Inflammatory macrophage (primary cell): Measurements from ENCODE around the gene GUCA1A.

Source experiments
- DNase-seq, 2 donors: peaks; one replicate each; pipeline ENCODE4 v3.0.0-alpha.2; 2020 to 2022
- total RNA-seq, 18 experiments: gene quantifications; one replicate each; lab custom pipeline; 2026; ENCODE audit warnings: mixed read lengths in 6 of 18, inconsistent platforms in 2 of 18; lab: John Stamatoyannopoulos, UW

GUCA1A gene
- 0 to 0.05 (median 0) reads per million in 18 experiments for total RNA-seq

DNA sequence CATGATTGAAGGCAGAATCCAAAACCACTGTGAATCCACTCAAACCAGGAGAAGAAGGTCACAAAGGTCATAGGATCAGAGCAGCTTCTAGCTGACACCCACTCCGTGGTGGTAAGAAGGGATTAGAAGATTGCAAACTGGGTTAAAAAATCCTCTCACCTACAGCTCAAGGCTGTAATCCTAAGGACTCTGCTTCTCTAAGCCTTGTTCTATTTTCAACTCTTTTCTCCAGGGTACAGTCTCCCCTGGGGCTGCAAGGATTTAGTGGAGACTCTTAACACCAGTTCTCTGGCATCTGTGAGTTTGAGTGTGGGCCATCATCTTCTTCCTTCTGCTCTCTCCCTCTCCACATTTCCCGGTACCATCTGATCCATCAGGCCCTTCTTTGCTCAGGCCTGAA lies at the start of gene GUCA1A:
GUCA1A (plus strand) TSS at position 264 of the 400 bp plus-strand sequence. CDS start 250 bp downstream, outside the sequence.
- DNase-seq = no peak

DNA sequence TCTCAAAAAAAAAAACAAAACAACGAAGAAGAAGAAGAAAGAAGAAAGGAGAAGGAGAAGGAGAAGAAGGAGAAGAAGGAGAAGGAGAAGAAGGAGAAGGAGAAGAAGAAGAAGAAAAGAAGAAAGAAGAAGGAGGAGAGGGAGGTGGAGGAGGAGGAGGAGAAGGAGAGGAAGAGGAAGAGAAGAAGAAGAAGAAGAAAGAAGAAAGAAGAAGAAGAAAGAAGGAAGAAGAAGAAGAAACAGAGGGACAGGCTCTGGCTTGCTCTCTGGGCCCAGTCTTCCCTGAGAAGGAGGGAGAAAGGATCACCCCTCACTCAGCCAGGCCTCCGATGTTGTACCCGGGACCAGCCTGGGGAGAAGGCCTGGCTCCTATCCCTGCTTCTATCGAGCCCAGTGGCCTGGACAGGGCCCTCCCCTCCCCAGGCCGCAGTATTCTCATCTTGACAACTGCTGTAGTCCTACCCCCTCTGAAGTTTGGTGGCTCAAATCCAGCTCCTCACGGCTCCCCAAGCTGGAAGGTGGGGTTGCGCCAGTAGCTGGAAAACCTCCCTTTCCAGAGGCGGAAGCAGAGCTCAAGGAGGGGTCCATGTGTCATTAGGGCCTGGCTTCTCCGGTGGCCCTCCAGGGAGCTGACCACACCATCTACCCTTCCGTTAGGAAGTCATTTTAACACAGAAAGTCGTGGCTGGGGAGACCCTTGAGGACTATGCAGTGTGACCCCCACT lies 49.6 kb upstream of the GUCA1A start:
- no peak for DNase-seq

DNA sequence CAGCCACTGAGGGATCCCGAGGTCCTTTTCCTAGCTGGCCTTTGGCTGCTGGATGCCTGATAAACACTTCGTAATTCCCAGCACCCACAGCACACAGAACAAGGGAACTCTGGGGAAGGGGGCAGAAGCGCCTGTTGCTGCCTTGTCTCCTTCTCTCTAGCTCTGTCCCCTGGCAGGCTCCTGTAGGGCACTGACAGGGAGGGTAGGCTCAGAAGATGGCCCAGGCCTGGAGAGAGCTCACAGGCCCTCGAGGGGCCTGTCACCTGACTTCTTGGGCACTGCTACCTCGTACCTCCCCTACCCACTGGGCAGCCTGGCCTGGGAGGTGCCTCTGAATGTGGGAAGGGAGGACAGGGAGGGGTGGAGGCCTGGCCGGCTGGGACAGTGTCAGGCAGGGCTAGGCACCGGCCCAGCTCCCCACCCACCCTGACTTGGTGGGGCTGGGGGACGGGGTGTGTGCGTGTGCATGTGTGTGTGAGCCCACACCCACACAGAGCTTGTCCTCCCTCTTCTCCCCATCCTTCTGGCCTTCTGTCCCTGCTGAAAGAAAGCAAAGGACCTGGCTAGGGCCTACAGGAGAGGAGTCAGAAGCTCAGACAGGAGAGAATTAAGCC lies 48.8 kb upstream of the GUCA1A start:
- DNase-seq = no peak

GRCh38 chr6:42125231-42125630 lies 47.9 kb upstream of the GUCA1A start:
- peak; percentile 18 to 31 for DNase-seq

- no peak for DNase-seq
These were observed 47.5 kb upstream of the GUCA1A start for GRCh38 chr6:42125663-42126062.

- no peak for DNase-seq
These were observed 44.5 kb upstream of the GUCA1A start for GRCh38 chr6:42128460-42129359.

- no peak for DNase-seq
These were observed 43.8 kb upstream of the GUCA1A start for GRCh38 chr6:42129360-42129676.

- no peak for DNase-seq
These were observed 41.6 kb upstream of the GUCA1A start for GRCh38 chr6:42131531-42131930.

- DNase-seq = no peak
These were observed 39.2 kb upstream of the GUCA1A start for GRCh38 chr6:42133926-42134325.

- no peak for DNase-seq
These were observed 38.0 kb upstream of the GUCA1A start for GRCh38 chr6:42135161-42135560.

- DNase-seq = no peak
These were observed 37.4 kb upstream of the GUCA1A start for GRCh38 chr6:42135722-42136121.

GRCh38 chr6:42136508-42137193 lies 36.5 kb upstream of the GUCA1A start:
- peak; percentile 16 to 49 for DNase-seq

DNA sequence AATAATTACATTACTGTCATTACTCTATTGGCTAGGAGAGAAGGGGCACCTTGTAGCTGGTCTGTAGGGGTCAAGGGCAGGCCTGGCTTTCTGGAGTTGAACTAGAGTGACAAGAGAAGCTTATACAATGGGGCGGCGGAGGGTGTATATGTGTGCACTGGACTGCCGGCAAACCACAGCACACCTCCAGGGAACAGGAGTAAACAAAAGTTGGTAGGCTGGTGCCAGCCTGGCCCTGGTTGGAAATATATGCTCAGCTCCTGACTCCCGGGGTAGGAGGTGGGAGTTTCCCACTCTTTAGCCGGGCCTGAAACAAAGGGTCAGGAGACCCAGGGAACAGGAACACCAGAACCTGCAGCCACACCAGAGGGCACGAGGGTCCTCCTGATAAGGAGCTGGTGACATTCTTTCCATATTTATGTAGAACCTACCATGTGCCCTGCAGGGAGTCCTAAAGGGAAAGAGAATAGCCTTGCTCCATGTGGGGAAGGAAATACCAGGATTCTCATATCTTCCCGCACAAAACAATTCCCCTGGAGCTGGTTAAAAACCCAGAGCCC lies 35.9 kb upstream of the GUCA1A start:
- DNase-seq = no peak

DNA sequence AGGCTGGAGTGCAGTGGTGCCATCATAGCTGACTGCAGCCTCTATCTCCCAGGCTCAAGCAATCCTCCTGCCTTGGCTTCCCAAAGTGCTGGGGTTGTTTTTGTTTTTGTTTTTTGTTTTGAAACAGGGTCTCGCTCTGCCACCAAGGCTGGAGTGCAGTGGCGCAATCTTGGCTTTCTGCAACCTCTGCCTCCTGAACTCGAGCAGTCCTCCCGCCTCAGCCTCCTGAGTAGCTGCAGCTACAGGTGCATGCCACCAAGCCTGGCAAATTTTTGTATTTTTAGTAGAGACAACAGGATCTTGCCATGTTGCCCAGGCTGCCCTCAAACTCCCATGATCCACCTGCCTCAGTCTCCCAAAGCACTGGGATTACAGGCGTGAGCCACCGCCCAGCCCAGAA lies 35.0 kb upstream of the GUCA1A start:
- no peak for DNase-seq

DNA sequence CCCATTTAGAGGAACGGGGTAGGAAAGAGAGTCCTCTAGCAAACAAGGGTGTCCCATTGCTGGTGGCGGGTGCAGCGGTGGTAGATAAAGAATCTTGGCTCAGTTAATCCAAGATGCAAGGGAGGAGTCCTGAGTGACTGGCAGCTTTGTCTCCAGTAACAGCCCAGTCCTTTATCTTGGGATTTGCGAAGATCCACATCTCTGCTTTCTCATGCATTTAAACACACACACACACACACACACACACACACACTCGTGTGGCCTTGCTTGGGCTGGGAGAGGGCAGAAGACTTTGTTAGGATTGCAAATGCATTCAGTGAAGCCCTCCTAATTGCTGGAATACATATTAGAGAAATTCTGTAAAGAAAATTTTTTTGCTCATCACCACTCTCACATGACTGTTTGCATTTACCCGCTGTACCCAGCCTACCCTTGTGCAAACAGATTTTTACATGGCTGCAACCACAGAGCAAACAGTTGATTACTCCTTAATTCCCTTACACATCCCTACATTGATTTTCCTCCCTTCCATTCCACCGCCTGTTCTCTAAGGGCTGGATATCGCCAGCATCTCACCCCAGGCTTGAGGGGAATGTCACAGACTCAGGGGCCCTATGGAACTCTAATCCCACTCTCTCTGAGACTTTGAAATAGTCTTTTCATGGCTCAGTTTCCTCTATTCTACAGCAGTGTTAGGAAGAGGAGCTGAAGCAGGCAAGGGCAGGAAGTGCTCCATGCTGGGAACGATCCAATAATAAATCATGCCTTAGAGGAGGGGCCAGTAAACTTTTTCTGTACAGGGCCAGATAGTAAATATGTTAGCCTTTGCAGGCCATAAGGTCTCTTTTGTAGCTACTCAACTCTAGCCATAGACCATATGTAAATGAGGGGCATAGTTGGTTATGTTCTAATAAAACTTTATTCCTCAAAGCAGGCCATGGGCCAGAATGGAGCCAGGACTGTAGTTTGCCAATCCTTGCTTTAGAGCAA lies 34.2 kb upstream of the GUCA1A start:
- DNase-seq = no peak

DNA sequence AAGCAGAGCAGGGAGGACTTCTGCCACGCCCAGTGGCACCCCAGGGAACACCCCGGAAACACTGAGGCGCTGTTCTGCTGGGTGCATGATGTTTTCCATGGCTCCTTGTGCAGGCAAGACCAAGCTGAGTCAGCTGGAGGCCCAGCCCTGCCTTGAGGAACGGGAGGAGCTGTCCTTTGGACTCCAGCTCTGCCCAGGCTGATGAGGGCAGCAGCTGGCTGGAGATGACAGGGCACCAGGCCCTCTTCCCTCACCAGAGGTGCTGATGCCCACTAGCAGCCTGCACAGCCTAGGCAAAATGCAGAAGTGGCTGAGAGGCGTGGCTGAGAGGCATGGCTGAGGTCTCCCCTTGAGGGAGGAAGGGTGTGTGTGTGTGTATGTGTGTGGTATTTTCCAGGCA lies 33.1 kb upstream of the GUCA1A start:
- DNase-seq = peak; percentile 72 to 76

GRCh38 chr6:42140756-42141602 lies 32.2 kb upstream of the GUCA1A start:
- DNase-seq = no peak

- no peak for DNase-seq
These were observed 31.5 kb upstream of the GUCA1A start for GRCh38 chr6:42141603-42142117.

DNA sequence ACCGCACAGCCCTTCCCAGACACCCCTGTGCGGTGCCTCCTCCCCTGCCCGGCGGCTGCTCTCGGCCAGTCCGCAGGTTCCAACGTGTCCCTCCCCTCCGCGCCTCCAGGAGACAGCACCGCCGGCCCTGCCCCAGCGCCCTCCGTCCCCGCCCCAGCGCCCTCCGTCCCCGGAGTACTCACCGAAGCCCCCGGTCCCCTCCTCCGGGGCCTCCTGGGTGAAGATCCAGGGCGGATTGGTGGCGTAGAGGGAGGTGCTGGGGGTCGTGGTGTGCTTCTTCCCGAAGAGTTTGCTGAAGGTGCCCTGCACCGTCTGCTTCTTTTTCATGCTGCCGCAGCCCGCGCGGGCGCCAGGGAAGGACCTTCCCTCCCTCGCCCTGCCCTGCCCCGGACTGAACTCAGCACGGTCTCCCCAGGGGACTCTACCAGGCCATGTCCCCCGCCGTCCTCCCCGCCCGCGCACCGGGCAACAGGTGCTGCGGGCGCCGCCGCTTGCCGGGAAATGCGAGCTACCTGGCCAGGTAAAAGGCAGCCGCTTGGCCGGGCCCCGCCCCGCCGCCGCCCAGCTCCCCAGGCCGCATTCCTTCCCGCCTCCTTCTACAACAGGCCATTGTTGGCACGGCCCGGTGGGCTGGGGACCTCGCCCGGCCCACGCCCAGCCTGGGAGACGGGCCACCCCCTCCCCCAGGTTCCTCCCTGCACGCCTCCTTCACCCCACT lies 30.9 kb upstream of the GUCA1A start, which contains the start of gene C6orf132:
C6orf132 (minus strand) TSS at position 503 of the 718 bp plus-strand sequence; CDS start at position 327, 176 bp downstream.
- peak in 1 of 2 donors; percentile 41 for DNase-seq
